ENCODE measurements around the gene ZNF850. TPM values are rescaled to one million over a fixed set of nuclear protein-coding genes. Genes with fewer than 3 reads are reported as not detected.

The ZNF850 gene
- total and polyA plus RNA-seq, 2 of the 8 experiments (the other 6 are each of a cell fraction or from before 2014, with no cell fraction given): 6.7 to 21.2 TPM

- TF ChIP-seq CHD7 (IDR thresholded peaks at IDR 0.05; ENCODE audit: insufficient replicate concordance, low read length): no peak
- no peak for TF ChIP-seq CHD1 (IDR thresholded peaks at IDR 0.05; ENCODE audit: low read depth, low read length)
- no peak for TF ChIP-seq CBX5 (IDR thresholded peaks at IDR 0.05; ENCODE audit: low read depth, low read length)
- no peak for TF ChIP-seq TCF12 (IDR thresholded peaks at IDR 0.05; ENCODE audit: low read depth, low read length)
- no peak for TF ChIP-seq CEBPB (IDR thresholded peaks at IDR 0.05; ENCODE audit: low read depth, low read length)
- TF ChIP-seq FOSL1 (IDR thresholded peaks at IDR 0.05; ENCODE audit: insufficient read depth, low read depth, low read length): no peak
- no peak for TF ChIP-seq EZH2 (IDR thresholded peaks at IDR 0.05; ENCODE audit: low read depth, low read length, severe bottlenecking)
- TF ChIP-seq ATF3 (IDR thresholded peaks at IDR 0.05; ENCODE audit: insufficient read depth, low read depth, low read length): no peak
- no peak for TF ChIP-seq JUND (IDR thresholded peaks at IDR 0.05; ENCODE audit: low read length)
- no peak for TF ChIP-seq EP300 (IDR thresholded peaks at IDR 0.05; ENCODE audit: borderline replicate concordance in 1 of 2, low read depth in 2 of 2, low read length in 2 of 2)
- TF ChIP-seq GTF2F1 (IDR thresholded peaks at IDR 0.05; ENCODE audit: borderline replicate concordance, low read depth, low read length): no peak
- no peak for TF ChIP-seq NRF1 (IDR thresholded peaks at IDR 0.05; ENCODE audit: low read depth, low read length)
Measured at GRCh38 chr19:36775768-36776167, 3.2 kb upstream of the ZNF850 start (continued).

All from H1 (cell line).